ENCODE measurements around the gene ATXN7L3.

DNA sequence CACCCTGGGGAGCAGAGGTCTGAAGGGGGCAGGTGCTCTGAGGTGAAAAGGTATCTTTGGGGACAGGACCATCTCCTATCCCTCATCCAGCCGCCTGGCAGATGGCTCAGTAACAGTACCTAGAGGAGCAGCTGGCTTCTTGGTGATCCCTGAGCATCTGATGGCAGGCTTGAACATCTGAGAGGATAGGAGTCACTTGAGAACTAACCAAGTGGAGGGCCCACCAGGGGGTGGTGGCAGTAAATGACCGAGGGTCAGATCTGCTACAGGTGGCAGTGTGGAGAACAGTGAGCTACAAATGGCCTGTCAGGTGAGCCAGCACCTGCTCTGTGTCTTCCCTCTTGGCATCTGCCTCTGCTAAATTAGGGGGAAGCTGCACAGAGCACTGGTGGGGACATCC is 44.2 kb downstream of the ATXN7L3 start:
- TF ChIP-seq, protein P1, sequence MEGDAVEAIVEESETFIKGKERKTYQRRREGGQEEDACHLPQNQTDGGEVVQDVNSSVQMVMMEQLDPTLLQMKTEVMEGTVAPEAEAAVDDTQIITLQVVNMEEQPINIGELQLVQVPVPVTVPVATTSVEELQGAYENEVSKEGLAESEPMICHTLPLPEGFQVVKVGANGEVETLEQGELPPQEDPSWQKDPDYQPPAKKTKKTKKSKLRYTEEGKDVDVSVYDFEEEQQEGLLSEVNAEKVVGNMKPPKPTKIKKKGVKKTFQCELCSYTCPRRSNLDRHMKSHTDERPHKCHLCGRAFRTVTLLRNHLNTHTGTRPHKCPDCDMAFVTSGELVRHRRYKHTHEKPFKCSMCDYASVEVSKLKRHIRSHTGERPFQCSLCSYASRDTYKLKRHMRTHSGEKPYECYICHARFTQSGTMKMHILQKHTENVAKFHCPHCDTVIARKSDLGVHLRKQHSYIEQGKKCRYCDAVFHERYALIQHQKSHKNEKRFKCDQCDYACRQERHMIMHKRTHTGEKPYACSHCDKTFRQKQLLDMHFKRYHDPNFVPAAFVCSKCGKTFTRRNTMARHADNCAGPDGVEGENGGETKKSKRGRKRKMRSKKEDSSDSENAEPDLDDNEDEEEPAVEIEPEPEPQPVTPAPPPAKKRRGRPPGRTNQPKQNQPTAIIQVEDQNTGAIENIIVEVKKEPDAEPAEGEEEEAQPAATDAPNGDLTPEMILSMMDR (IDR thresholded peaks at IDR 0.05 in 2 of 3, conservative IDR thresholded peaks at IDR 0.05 in 1 of 3; ENCODE audit: insufficient read depth in 2 of 3, low read depth in 1 of 3, low read length in 3 of 3), result no peak
- TF ChIP-seq POLR2A (conservative IDR thresholded peaks at IDR 0.05), result no peak
- TF ChIP-seq HDAC6 (IDR thresholded peaks at IDR 0.05; ENCODE audit: low read depth, low read length), result no peak
- TF ChIP-seq ZZZ3 (IDR thresholded peaks at IDR 0.05), result no peak
- no peak for TF ChIP-seq SETDB1 (IDR thresholded peaks at IDR 0.05; ENCODE audit: low read length)
- no peak for TF ChIP-seq ZNF695 (CRISPR knock-in tag; IDR thresholded peaks at IDR 0.05)
- no peak for TF ChIP-seq BMI1 (IDR thresholded peaks at IDR 0.05; ENCODE audit: low read length)
- TF ChIP-seq, protein P2, sequence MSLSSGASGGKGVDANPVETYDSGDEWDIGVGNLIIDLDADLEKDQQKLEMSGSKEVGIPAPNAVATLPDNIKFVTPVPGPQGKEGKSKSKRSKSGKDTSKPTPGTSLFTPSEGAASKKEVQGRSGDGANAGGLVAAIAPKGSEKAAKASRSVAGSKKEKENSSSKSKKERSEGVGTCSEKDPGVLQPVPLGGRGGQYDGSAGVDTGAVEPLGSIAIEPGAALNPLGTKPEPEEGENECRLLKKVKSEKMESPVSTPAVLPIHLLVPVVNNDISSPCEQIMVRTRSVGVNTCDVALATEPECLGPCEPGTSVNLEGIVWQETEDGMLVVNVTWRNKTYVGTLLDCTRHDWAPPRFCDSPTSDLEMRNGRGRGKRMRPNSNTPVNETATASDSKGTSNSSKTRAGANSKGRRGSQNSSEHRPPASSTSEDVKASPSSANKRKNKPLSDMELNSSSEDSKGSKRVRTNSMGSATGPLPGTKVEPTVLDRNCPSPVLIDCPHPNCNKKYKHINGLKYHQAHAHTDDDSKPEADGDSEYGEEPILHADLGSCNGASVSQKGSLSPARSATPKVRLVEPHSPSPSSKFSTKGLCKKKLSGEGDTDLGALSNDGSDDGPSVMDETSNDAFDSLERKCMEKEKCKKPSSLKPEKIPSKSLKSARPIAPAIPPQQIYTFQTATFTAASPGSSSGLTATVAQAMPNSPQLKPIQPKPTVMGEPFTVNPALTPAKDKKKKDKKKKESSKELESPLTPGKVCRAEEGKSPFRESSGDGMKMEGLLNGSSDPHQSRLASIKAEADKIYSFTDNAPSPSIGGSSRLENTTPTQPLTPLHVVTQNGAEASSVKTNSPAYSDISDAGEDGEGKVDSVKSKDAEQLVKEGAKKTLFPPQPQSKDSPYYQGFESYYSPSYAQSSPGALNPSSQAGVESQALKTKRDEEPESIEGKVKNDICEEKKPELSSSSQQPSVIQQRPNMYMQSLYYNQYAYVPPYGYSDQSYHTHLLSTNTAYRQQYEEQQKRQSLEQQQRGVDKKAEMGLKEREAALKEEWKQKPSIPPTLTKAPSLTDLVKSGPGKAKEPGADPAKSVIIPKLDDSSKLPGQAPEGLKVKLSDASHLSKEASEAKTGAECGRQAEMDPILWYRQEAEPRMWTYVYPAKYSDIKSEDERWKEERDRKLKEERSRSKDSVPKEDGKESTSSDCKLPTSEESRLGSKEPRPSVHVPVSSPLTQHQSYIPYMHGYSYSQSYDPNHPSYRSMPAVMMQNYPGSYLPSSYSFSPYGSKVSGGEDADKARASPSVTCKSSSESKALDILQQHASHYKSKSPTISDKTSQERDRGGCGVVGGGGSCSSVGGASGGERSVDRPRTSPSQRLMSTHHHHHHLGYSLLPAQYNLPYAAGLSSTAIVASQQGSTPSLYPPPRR (CRISPR knock-in tag; IDR thresholded peaks at IDR 0.05; ENCODE audit: borderline replicate concordance), result no peak
- no peak for TF ChIP-seq GTF2A2 (tag; IDR thresholded peaks at IDR 0.05)

Measured in K562 (cell line).